Measurements from ENCODE around the gene LIMS2.

The LIMS2 gene

DNA sequence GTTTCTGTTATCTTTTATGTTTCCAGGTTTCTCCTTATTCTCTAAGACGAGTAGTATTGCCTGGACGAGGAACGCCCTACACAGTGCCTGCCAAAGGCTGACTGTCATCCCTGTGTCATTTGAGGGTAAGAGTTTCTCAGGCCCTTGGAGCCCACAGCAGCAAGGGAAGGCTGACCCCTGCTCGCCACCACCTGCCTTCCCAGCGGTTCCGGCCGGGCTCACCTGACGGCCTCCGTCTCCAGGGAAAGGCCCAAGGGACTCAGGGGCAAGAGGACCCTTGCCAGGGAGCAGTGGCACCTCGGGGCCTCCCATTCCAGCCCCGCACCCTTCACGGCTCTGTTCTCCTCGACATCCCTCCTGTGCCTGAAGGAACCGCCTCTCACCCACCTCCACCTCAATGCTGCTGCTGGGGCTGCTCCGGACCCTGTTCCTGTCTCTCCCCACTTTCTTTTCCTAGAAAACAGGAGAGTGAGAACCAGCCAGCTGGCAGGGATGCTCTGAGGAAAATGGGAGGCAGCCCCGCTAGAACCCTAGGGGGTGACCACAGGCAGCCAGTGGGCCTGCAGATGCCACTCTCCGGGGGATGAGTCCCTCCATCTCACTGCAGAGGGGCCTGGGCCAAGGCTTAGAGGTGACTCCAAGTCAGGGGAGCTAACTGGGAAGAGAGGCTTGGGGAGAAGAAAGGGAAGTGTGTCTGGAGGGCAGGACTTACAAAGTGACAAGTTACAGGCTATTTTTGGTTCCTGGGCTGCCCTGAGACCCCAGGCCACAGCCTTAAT is 1.9 kb downstream of the LIMS2 start:
- DNase-seq = no peak

DNA sequence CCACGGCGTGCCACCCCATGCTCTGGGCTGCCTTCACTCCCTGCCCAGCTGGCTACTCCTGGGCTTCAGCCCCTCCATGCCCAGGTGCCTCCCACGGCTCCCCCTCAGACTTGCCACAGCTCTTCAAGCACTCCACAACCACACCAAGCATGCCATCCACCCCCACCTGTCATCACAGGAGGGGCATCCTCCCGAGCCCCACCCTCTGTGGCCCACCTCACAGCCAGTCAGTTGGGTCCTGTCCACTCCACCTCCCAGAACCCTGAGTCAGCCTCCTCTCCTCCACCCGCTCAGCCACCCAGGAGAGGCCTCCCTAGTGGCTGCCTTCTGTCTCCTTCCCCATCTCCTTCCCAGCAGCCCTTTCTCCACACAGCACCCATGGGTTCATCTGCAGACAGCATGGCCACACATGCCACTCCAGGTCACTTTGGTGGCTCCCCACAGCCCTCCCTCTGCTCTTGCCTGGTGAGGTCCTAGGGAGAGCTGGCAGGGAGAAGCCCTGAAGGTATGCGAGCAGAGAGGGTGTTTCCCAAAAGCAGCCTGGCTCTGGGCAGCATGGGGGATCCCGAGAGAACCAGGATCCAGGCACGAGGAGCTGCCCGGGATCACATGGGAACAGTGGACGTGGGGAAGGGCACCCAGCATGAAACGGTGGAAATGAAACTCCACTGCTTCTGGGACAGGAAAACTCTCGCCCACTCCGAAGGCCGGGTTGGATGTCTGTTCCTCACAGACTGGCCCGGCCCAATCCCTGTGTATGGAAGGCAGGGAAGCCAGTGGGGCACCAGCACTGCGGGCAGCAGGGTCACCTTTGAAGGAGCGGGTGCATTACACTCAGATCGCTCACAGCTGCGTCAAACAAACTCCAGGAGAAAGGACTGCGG is 2.7 kb downstream of the LIMS2 start:
- no peak for DNase-seq

DNA sequence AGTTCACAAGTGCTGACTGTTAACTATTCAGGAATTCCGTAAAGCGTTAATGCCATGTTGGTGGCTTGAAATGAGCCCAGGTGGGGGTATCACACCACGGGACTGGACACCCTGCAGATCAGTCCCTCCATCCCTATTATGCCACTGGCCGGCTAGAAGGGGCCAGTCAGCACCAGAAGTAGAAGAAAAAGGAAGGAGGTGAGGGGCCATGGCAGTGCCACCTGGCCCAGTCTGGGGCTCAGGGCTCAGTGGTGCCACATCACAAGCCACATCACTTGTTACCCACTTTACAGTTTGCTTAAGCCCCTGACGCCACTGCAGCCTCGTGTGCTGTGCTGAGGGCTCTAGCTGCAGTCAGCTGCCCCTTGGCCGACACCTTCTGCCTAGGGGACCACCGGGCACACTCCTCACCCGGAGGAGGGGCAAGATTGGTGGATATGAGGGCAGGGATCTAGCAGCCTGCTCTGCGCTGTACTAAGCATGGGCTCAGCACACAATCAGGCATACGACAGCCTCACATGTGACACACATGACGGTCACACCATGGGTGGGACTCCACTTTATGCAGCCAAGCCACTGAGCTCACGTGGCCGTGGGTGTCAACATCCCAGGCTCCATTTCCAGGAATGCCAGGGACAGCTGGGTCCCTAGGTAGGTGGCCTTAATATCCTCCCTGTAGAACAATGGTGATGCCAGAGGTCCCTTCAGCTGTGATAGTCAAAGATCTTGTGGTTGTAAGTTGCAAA is 3.6 kb downstream of the LIMS2 start:
- no peak for DNase-seq

DNA sequence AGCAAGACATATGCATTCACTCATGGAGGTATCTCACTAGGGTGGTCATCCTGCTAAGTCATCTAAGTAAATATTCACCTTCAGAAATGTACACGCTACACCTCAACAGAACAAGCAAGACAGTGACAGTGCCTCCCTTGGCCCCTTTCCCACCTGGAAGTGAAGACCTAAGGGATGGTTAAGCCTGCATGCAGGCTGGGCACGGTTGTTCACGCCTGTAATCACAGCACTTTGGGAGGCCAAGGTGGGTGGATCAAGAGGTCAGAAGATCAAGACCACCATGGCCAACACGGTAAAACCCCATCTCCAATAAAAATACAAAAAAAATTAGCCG is 4.4 kb downstream of the LIMS2 start:
- no peak for DNase-seq

DNA sequence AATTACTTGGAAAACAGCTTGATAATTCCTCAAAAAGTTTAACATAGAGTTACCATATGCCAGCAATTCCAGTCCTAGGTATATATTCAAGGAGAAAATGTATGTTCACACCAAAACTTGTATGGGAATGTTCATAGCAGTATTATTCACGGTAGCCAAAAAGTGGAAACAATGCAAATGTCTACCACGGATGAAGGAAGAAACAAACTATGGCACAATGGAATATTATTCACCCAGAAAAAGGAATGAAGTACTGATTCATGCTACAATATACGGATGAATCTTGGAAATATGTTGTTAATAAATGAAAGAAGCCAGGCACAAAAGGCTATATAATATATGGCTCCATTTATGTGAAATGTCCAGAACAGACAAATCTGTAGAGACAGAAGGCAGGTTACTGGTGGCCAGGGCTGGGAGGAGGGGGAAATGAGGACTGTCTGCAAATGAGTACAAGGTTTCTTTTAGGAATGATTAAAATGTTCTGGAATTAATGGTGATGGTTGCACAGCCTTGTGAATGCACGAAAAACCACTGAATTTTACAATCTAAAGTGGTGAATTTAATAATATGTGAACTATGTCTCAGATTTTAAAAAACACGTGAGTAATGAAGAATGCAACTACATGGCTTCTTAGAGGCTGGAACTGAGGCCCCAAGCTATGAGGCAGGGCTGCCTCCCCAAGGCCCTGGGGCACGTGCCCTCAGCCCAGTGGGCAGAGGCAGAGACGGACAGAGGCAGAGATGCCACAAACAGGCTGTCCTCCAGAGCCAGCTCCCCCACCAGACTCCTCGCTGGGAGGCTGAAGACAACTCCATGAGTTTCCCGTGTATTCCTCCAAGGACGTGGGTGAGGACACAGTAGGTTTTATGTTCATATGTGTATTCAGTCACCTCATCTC is 5.0 kb downstream of the LIMS2 start:
- no peak for DNase-seq

DNA sequence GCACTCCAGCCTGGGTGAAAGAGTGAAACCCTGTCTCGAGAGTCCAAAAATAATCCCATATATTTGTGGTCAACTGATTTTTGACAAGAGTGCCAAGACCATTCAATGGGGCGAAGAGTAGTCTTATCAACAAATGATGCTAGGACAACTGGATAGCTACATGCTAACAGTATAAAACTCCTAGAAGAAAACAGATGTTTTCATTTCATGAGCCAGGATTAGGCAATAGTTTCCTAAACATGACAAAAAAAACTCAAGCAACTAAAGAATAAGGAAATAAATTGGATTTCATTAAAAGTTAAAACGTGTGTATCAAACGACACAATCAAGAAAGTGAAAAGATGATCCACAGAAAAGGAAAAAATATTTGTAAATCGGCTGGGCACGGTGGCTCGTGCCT is 6.3 kb downstream of the LIMS2 start:
- DNase-seq = no peak

DNA sequence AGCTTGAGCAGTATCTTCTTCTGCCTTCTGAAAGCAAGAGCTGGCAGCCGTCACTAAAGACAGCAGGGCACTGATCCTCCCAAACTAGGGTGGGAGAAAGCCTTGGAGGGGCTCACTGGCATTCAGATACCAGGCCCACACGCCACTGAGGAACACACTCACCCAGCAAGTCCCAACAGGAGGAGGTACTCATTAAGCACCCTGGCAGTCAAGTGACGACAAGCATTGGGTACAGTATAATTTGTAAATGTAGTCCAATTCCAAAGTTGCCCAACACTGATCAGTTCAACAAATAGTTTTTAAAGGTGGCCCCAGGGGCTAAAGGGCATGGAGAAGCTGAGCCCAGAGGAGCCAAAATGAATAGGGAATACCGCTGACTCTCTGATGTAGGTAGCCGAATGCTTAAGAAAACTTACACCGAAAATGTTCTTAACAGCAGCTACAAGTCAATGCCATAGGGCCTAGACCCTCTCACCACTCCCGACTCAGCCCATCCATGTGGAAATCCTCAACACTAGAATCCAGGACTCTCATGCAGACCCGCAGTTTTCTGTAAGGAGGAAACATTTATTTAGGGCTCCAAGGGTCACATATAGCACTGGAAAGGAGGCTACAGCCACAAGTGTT is 9.9 kb downstream of the LIMS2 start:
- DNase-seq = no peak

DNA sequence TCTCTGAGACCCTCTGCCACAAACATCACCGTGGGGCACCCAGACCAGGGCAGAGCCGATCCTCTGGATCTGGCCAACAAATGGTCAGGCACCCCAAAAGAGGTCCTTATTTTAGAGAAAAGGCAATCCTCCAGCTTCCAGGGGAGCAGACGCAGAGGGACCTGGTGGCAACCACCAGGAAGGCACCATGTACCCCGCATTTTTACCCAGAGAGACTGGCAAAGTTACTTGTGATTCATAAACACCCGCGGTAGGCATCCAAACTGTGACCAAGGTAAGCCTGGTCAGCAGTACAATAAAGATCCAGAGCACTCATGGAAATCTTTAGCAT is 10.5 kb downstream of the LIMS2 start:
- no peak for DNase-seq

DNA sequence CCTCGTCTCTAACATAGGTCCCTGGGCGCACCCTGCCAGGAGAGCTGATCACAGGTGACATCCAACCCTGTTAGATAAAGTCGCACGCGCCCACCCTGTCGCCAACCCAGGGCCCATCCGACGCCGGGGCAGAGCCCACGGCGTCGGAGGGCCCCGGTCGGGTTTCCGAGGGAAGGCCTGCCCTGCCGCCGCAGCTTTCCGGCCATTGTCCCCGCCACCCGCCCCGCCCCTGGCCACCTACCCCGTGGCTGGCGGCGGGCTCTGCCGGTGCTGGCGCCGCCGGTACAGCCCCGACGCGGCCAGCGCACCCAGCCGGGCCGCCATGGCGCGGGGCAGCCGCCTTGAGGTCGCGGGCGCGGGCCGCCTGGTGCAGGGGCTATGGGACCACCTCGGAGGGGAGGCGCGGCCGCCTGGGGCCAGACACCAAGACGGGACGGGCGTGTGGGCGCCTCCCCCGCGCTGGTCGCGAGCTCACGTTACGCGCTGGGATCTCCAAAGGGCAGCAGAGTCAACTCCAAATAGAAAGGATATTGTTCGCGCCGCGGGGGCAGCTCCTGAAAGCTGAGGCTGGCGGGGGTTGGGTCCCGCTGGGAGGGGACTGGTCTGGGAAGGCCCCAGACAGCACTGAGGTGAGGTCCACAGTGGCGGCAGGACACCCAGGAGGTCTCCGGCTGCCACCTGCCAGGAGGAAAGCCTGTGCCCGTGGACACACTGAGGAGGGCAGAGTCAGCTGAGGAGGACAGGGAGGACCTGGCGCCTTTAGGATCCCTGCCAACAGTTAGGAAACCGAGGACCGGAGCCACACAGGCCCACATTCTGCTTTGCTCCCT is 11.1 kb downstream of the LIMS2 start:
- DNase-seq = no peak

DNA sequence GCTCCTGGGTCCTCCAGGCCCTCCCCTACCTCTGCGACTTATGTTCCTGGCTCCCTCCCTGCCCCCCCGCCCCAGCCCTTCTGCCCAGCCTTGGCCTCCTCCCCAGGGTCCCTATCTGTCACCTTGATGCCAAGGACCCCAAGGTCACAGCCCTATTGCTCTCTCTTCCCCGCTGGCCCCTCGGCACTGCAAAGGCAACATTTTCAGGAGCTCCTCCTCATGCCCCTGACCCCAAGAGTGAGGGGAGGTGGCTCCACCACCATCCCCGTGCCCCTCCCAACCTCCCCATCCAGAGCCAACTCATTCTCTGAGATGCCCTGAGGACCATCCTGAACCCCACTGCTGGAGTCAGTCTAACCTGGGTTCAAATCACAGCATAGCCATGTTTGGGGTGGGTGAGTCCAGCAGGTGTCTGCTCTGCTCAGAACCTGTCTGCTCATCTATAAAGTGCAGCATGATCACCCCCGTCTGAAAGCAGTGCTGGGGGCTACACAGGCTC is 11.7 kb downstream of the LIMS2 start:
- no peak for DNase-seq

DNA sequence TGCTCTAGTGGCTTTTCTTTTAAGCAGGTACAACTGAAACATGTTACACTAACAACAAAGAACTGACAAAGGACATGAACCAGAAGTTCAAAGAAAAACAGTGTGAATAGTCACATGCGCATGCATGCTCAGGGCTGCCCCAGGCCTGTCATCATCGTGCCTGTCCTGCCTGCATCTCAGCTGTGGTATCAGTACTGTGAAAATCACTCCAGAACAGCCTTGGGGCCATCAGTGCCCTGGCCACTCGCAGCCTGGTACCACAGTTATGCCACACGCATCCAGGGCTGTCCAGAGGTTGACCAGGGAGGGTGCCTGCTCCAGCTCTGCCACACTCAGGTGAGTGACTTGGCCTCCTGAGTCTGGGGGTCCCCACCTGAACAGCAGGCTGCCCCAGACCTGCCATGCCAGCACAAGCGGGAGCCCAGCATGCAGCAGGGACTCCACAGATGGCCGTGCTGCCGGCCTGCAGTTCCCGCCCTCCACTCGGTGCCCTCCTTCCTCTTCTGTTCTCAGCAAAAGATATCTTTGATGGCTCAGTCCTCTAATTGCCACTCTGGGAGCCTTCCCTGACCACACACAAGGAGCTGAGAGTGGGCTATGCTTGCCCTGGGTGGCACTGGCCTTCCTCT is 12.3 kb downstream of the LIMS2 start:
- DNase-seq = no peak

DNA sequence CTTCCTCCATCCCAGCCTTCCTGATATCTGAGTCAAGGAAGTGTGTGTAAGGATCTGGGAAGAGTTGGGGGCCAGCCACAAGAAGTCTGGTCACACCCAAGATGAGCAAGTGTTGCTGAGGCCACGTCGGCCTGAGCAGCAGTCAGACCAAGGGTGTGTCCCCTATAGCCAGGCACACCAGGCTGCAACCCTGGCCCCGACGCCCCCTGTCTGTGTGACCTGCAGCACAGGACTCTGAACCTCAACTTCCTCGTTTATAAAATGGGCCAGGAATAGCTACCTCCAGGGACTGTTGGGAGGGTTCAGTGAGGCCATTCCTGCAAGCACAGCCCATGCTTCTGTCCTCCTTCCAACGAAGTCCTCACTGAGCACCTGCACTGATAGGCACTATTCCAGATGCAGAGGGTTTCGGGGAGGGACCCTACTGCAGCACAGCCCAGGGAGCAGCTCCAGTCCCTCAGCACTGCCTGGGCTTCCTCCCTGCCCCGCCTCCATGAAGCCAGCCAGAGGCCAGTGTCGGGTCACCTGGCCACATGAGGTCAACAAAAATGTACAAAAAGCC is 13.3 kb downstream of the LIMS2 start:
- no peak for DNase-seq

DNA sequence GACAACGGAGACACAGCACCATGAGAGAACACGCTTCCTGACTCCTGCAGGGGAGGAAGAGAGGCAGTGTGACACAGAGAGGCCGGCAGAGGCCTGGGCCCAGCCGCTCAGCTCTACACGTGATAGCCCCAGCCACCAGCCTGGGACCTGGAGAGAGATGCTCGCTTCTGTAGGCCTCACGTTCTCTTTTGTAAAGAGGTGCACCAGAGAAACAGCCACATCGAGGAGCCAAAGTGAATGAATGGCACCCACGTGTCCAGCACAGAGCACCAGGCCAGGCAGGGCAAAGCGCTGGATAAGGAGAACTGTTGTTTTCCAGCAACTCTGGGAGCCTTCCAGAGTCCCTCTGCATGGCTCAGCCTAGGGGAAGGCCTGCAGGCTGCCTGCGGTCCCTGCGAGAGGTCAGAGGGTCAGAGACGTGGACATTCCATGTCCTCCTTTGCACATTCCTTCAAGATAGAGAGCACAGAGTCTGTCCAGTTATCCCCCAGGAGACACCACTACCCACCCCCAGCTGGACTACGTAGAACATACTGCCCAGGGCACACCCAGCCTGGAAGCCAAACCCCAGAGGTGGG is 14.2 kb downstream of the LIMS2 start:
- no peak for DNase-seq

DNA sequence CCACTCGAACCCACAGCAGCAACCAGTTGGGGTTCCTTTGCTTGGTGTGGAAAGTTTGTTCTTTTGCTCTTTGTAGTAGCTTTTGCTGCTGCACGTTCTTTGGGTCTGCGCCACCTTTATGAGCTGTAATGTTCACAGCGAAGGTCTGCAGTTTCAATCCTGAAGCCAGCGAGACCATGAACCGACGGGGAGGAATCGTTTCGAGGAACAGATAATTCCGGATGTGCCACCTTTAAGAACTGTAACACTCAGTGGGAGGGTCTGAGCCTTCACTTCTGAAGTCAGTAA is 15.1 kb downstream of the LIMS2 start:
- DNase-seq = no peak

DNA sequence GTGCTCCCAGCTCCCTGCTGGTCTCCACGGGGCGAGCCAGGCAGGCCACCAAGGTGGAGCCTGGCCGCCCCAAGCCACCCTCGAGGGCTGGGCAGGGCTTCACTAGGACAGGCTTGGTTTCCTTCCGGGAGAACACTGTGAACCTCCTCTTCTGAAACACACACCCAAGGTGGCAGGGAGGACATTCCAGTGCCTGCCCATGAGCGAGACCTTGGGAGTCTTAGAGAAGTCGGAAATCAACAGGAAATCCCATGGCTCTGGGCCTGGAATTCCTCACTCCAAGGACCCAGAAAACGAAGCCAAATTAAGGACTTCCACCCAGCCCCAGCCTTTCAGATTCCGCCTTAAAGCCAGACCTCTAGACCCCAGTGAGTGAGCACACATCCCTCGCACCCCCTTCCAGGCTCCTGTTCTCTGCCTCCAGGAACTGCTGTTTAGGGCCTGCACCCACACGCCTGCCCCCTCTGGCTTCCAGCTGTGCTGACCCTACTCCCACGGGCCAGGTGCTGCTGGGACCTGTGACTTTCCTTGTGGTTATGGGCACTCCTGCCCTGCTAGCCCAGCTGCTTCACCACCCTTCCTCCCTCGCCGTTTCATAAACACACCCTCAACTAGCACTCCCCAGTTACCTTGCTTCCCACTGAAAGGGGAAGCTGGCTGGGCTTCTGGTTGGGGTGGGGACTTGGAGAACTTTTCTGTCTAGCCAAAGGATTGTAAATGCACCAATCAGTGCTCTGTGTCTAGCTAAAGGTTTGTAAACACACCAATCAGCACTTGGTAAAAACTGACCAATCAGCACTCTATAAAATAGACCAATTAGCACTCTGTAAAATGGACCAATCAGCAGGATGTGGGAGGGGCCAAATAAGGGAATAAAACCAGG is 15.7 kb downstream of the LIMS2 start:
- no peak for DNase-seq

DNA sequence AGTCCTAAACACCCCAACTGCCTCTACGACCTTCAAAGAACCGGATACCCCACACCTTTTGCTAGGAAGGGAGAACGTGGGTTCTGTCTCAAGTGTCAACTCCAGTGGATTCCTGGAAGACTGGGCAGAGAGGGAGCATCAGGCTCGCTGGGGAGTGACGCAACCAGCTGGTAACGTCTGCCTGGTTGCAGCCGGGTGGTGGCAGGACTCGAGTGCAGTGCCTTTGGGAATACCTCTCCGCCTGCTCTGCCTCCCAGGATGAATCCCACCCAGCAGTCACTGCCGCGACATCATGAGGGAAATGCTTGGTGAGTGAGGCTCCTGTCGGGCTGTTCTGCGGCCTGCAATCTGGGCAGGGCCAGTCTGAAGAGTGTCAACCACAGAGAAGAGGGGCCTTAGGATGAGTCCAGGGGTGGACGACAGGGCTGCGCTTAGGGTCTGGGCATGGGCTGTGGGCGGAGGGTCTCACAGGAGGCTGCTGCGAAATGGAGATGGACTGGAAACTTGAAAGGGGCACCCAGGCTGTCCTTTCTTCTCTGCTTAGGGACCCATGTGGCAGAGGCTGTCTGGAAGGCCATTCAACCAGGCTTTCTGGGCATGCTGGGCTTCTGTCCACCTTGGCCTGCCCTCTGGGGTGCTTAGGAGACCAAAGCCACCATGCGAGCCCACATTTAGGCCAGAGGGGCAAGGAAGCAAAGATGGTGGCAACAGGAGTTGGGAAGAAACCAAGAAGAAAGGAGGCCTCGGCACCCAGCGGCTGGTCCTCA is 16.5 kb downstream of the LIMS2 start:
- DNase-seq = no peak

DNA sequence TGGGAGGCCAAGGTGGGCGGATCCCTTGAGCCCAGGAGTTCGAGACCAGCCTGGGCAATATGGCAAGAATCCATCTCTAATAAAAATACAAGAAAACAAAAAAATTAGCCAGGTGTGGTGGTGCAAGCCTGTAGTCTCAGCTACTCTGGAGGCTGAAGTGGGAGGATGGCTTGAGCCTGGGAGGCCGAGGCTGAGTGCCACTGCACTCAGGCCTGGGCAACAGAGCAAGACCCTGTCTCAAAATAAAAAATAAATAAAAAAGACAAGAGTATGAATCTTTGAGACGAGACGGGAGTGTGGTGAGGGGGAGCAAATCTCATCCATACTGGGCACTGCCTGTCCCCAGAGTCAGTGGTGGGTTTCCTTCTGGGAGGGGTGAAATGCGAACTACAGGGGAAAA is 17.2 kb downstream of the LIMS2 start:
- no peak for DNase-seq

DNA sequence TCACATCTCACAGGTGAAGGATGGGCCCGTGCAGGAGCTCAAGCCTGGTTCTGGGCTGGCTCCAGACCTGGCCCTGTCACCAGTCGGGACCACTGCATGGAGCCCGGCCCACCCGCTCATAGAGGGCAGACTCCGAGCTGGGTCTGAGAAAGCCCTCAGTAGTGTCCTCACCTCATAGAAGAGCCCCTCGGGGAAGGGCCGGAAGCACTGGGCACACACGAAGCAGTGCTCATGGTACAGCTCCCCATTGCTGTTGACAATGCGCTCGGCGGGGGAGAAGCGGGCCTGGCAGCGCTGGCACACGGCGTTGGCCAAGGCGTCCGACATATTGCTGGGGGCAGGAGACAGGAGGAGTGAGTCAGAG is 18.1 kb downstream of the LIMS2 start:
- no peak for DNase-seq
